Activated naive CD8-positive, alpha-beta T cell treated with anti-CD3 and anti-CD28 coated beads, Interleukin-2, amount 50 U/mL, for 16 hours (primary cell): ENCODE measurements around the gene VSTM1.

Experiments
- DNase-seq: peaks from one replicate; pipeline ENCODE4 v3.0.0-alpha.2; 2020; ENCODE audit warnings: low read depth, low spot score

VSTM1 gene

DNA sequence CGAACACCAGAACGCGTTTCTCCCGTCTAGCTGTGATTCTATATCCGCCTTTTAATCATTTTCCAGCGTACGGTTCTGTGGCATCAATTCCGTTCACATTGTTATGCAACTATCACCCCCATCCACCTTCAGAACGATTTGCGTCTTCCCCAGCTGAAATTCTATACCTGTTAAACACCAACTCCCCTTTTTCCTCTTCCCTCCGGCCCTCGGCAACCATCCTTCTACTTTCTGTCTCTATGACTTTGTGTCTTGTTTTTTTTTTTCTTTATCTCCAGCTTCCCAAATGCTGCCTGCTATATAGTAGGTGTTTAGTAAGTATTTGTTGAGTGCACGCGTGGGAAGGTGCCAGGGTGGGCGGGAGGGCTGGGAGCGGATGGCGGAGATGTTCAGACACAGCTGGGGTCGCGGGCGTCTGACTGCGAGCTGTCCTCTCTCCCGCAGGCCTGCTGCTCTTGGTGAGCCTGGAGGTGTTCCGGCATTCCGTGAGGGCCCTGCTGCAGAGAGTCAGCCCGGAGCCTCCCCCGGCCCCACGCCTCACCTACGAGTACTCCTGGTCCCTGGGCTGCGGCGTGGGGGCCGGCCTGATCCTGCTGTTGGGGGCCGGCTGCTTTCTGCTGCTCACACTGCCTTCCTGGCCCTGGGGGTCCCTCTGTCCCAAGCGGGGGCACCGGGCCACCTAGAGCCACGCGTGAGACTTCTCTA, 52.0 kb downstream of the VSTM1 start:
- DNase-seq = no peak

DNA sequence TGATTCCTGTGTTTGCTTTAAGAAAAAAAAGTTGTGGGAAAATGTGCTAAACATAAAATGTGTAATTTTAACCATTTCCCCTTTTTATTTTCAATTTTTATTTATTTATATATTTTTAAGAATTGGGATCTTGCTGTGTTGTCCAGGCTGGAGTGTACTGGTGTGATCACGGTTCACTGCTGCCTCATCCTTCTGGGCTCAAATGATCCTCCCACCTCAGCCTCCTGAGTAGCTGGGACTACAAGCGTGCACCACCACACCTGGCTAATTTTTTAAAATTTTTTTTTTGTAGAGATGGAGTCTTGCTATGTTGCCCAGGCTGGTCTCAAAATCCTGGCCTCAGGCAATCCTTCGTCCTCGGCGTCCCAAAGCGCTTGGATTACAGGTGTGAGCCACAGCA, 53.2 kb downstream of the VSTM1 start:
- no peak for DNase-seq

- DNase-seq = no peak
Observed at GRCh38 chr19:54009440-54009839, 54.3 kb downstream of the VSTM1 start.

DNA sequence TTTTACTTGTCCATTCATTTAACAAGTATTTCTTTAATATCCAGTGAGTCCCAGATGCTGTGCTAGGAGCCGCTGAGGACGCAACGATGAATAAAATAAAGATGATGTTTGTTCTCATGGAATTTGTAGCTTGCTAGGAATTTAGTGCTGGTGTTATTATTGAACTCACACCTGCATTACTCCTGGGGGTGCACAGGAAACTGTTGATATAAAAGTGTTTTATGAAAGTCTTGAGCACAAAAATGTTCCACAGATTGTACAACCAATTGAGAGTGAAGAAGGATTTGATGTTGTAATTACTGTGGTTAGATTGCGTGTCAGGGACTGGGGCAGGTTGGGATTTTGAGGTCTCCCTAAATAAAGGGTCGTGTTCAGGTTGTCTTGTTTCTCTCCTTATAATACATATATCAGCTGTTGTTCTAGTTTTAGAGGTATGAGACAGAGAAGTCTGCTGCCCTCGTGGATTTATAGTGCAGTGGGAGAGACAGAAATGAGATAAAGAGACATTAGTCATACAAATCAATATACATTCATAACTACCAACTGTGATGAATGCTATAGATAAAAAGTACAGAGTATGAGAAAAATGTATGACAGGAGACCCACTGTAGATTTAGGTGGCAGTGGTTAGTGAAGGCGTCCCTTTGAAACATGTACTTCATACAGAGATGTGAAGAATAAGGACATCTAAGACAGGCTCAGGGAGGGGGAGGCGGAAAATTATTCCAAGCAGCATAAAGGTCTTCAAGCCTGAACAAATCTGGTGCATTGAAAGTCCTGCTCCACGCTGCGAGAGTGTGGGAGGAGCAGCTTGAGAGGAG, 61.0 kb downstream of the VSTM1 start:
- no peak for DNase-seq

DNA sequence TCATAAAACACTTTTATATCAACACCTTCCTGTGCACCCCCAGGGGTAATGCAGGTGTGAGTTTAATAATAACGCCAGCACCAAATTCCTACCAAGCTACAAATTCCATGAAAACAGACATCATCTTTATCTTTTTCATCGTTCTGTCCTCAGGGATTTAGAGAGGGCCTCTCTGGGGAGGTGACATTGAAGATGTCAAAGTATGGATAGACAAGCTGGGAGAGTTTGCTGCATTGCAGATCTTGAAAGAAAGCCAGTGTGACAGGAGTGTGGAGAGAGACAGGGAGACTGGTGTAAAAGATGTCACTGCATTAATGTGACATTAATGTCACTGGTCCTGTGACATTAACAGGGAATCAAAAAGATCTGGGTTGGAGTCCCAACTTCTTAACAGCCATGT, 62.2 kb downstream of the VSTM1 start:
- no peak for DNase-seq

DNA sequence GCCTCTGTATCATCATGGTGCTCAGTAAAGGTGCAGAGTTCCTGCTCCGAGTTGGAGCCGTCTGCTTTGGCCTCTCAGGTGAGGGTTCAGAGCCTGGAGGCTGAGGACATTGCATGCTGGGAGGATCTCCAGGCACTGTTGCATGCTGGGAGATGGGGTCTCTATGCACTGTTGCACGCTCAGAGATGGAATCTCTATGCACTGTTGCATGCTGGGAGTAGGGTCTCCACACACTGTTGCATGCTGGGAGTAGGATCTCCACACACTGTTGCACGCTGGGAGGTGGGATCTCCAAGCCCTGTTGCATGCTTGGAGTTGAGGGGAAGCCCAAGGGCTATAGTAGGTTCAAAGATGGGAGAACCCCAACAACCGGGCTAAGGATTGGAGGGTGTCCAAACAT, 64.0 kb downstream of the VSTM1 start:
- DNase-seq = no peak

- no peak for DNase-seq
Observed at GRCh38 chr19:53998223-53998622, 65.5 kb downstream of the VSTM1 start.

- no peak for DNase-seq
Observed at GRCh38 chr19:53994811-53995210, 68.9 kb downstream of the VSTM1 start.

DNA sequence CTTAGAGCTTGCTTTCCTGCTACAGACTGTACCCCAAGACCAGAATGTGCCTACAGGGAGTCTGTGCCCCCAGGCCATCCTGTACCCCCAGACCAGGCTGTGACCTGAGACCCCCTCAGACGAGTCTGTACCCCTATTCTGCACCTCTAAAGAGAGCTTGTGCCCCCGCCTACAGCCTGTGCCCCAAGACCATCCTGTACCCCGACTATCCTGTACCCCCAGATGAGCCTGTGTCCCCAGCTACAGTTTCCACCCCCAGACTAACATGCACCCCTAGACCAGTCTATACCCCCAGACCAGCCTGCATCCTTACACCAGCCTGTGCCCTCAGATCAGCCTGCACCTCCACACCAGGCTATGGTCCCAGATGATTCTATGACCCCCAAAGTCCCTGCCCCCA, 70.2 kb downstream of the VSTM1 start:
- no peak for DNase-seq

GRCh38 chr19:53992815-53993214, 70.9 kb downstream of the VSTM1 start:
- DNase-seq = no peak

DNA sequence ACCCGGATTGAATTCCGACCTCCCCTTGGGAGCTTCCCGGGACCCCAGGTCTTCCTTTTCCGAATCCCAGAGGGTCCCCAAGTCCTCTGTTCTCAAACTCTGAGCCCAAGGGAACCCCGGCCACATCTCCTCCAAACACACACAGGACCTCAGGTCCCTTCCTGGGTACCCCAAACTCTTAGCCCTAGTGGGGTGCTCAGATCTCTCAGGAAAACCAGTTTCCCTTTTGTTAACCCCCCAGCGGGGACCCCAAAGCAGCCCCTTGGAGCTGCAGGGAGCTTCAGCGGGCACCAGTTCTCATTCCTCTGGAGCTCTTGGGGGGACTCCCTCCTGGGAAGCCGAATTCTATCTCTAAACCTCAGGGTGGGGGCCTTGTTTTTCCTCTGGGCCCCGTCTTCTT, 71.5 kb downstream of the VSTM1 start:
- DNase-seq = no peak

GRCh38 chr19:53991224-53992113, 72.2 kb downstream of the VSTM1 start, which contains the start of gene CACNG6:
Gene CACNG6, plus strand, starts transcription at chr19:53991637. Its CDS starts 1,241 bp downstream, at chr19:53992878.
- no peak for DNase-seq
